K562 (cell line): ENCODE measurements around the gene LRRC15.

Source experiments
- ARNT ChIP-seq, 2 experiments: fragments of 450-650 bp; IDR thresholded peaks; 2 replicates each; pipeline ENCODE4 v1.6.1; 2016; ENCODE audit warnings: mild to moderate bottlenecking in 1 of 2
- BACH1 ChIP-seq: fragments of 200-800 bp; sonication (Bioruptor generic); IDR thresholded peaks from 2 replicates; pipeline ENCODE4 v1.6.1; 2016; ENCODE audit warnings: missing genetic modification characterization, missing compliant biosample characterization
- DEAF1 ChIP-seq: fragments of 450-650 bp; formaldehyde crosslinking; IDR thresholded peaks from 2 replicates; pipeline ENCODE4 v1.4.0; 2020; ENCODE audit warnings: mild to moderate bottlenecking, moderate library complexity
- ELK1 ChIP-seq: sonication (generic); formaldehyde crosslinking; IDR thresholded peaks from 2 replicates; pipeline ENCODE4 v1.8.1; 2022; ENCODE audit warnings: missing genetic modification reagents
- FOXK1 ChIP-seq: sonication (generic); formaldehyde crosslinking; IDR thresholded peaks from 2 replicates; pipeline ENCODE4 v1.8.0; 2022; ENCODE audit warnings: missing genetic modification reagents, mild to moderate bottlenecking, borderline replicate concordance
- HDAC2 ChIP-seq: fragments of 450-650 bp; IDR thresholded peaks from 2 replicates; pipeline ENCODE4 v1.6.1; 2016; ENCODE audit warnings: mild to moderate bottlenecking
- PRDM10 ChIP-seq: fragments of 450-650 bp; IDR thresholded peaks from 2 replicates; pipeline ENCODE4 v1.6.1; 2018; ENCODE audit not compliant: partially characterized antibody
- PYGO2 ChIP-seq: fragments of 450-650 bp; IDR thresholded peaks from 2 replicates; pipeline ENCODE4 v1.6.1; 2016; ENCODE audit warnings: mild to moderate bottlenecking, missing genetic modification characterization, moderate library complexity, missing compliant biosample characterization
- SP1 ChIP-seq: sonication (generic); formaldehyde crosslinking; IDR thresholded peaks from 2 replicates; pipeline ENCODE4 v1.8.1; 2022; ENCODE audit warnings: mild to moderate bottlenecking, missing genetic modification reagents

- no peak for TF ChIP-seq HDAC2
- TF ChIP-seq BACH1 (tag), result no peak
- TF ChIP-seq PRDM10, result no peak
- TF ChIP-seq ARNT (IDR thresholded peaks at IDR 0.05), result no peak
- no peak for TF ChIP-seq PYGO2 (tag)
- TF ChIP-seq ELK1 (CRISPR knock-in tag), result no peak
- no peak for TF ChIP-seq DEAF1
- TF ChIP-seq SP1 (CRISPR knock-in tag), result no peak
- no peak for TF ChIP-seq FOXK1 (CRISPR knock-in tag)
These were observed 23.0 kb upstream of the LRRC15 start for GRCh38 chr3:194392576-194392975.
